Liver (tissue), 3 donors: Measurements from ENCODE around the gene KPNA2.

Source experiments
- HNF4A ChIP-seq, 2 donors: conservative IDR thresholded peaks; 2 replicates each; pipeline ENCODE4 v1.6.1; 2016; ENCODE audit warnings: antibody characterized with exemption in 2 of 2, mild to moderate bottlenecking in 2 of 2
- RAD21 ChIP-seq, 2 donors: IDR thresholded peaks; 2 replicates each; pipeline ENCODE4 v1.6.1; 2016; ENCODE audit warnings: antibody characterized with exemption in 2 of 2, mild to moderate bottlenecking in 2 of 2
- YY1 ChIP-seq: IDR thresholded peaks from 2 replicates; pipeline ENCODE4 v1.6.1; 2016; ENCODE audit warnings: antibody characterized with exemption, mild to moderate bottlenecking
- TF ChIP-seq, protein P1 (sequence below): fragments of 150-350 bp; IDR thresholded peaks from 2 replicates; pipeline ENCODE4 v1.5.1; 2017; ENCODE audit warnings: improper control_type of control experiment, low read depth, low read length; ENCODE audit not compliant: missing input control
- donor health status: healthy.
- donor health status: healthy.

DNA sequence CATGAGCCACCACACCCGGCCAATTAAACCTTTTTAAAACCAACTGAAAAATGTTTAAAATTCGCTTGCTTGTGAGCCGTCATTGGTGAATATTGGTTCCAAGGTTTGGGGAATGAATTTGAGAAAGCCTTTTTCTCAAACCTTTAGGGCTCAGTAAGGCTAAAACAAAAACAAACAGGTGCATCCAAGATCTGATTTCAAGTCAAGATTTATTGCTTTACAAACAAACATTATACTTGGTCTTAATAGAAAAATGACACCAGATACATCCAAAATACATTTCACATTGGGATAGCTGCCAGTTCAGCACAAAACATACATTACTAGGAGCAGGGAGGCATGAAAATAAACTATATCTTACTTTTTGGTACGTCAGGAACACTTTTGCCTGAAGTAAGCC lies 44.6 kb upstream of the KPNA2 start:
- TF ChIP-seq, protein P1, sequence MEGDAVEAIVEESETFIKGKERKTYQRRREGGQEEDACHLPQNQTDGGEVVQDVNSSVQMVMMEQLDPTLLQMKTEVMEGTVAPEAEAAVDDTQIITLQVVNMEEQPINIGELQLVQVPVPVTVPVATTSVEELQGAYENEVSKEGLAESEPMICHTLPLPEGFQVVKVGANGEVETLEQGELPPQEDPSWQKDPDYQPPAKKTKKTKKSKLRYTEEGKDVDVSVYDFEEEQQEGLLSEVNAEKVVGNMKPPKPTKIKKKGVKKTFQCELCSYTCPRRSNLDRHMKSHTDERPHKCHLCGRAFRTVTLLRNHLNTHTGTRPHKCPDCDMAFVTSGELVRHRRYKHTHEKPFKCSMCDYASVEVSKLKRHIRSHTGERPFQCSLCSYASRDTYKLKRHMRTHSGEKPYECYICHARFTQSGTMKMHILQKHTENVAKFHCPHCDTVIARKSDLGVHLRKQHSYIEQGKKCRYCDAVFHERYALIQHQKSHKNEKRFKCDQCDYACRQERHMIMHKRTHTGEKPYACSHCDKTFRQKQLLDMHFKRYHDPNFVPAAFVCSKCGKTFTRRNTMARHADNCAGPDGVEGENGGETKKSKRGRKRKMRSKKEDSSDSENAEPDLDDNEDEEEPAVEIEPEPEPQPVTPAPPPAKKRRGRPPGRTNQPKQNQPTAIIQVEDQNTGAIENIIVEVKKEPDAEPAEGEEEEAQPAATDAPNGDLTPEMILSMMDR: no peak
- TF ChIP-seq RAD21 (IDR thresholded peaks at IDR 0.05): no peak
- no peak for TF ChIP-seq HNF4A (conservative IDR thresholded peaks at IDR 0.05)
- TF ChIP-seq YY1: no peak
